Stomach (tissue), 9 donors: ENCODE results near the gene KLF18. TPM values are rescaled to one million over a fixed set of nuclear protein-coding genes. Genes with fewer than 3 reads are reported as not detected.

Experiments
- DNase-seq, 2 donors: peaks; one replicate each; pipeline versions ENCODE4 v3.0.0 to v3.0.0-alpha.2; 2013 to 2019
- H3K27ac ChIP-seq, 5 donors: fragments of 200-600 bp in 4 of 5; sonication (generic) in 4 of 5; one replicate each; pipeline ENCODE4 v1.5.1; 2013 to 2019; ENCODE audit warnings: mild to moderate bottlenecking in 1 of 5, moderate library complexity in 1 of 5
- H3K27me3 ChIP-seq, 3 donors: fragments of 200-600 bp; sonication (generic); one replicate each; pipeline ENCODE4 v1.5.1; 2017 to 2019; ENCODE audit warnings: mixed run types in 1 of 3
- H3K36me3 ChIP-seq, 4 donors: fragments of 200-600 bp; sonication (generic); 1 replicate in 3 of 4; 2 replicates in 1 of 4; pipeline ENCODE4 v1.5.1; 2016 to 2019
- H3K4me1 ChIP-seq, 4 donors: fragments of 200-600 bp; sonication (generic); one replicate each; pipeline ENCODE4 v1.5.1; 2016 to 2019
- H3K4me3 ChIP-seq, 4 donors: fragments of 200-600 bp; sonication (generic) in 3 of 4; one replicate each; pipeline ENCODE4 v1.5.1; 2016 to 2019; ENCODE audit warnings: mild to moderate bottlenecking in 1 of 4
- H3K9me3 ChIP-seq, 4 donors: fragments of 200-600 bp; sonication (generic); one replicate each; pipeline ENCODE4 v1.5.1; 2016 to 2019
- EP300 ChIP-seq: sonication (generic); formaldehyde crosslinking; IDR thresholded peaks from one replicate; pipeline ENCODE4 v1.6.1; 2017; ENCODE audit warnings: antibody characterized with exemption
- POLR2A ChIP-seq, 4 donors: fragments of 450-650 bp; IDR thresholded peaks; one replicate each; pipeline ENCODE4 v1.6.1; 2016; ENCODE audit warnings: antibody characterized with exemption in 4 of 4, control low read depth in 2 of 4, mild to moderate bottlenecking in 1 of 4, moderate library complexity in 1 of 4
- POLR2AphosphoS5 ChIP-seq, 3 donors: sonication (generic); formaldehyde crosslinking; IDR thresholded peaks; one replicate each; pipeline ENCODE4 v1.6.1; 2016; ENCODE audit warnings: antibody characterized with exemption in 3 of 3
- WGBS, 5 donors: extraction: QIAGEN DNeasy Blood & Tissue Kit in 3 of 5; methylation state at CpG; one replicate each; pipeline versions ENCODE4 v1.1.5 to v1.1.7; 2013 to 2018; 5-methylcytosine and 5-hydroxymethylcytosine counted together
- intact Hi-C: fragments of 100-400 bp; cut with DNase I; formaldehyde crosslinking; loops from one replicate; pipeline ENCODE4 v1.15.1; 2023; ENCODE audit warnings: low total_unique reads
- polyA plus RNA-seq, 3 donors: library from polyadenylated mRNA; stranded (reverse); fragments of 200-250 nt; gene quantifications; one replicate each; pipeline ENCODE4 v1.2.3, GENCODE V29; 2013
- small RNA-seq, 4 donors: library from RNA; depleted of rRNA; stranded (forward); fragments of <200 nt; gene quantifications; one replicate each; pipeline ENCODE3, GENCODE V24; 2016
- total RNA-seq, 5 donors: library from RNA; depleted of rRNA; stranded (reverse); fragments of >200 nt; gene quantifications; one replicate each; pipeline versions ENCODE4 v1.1.0 to v1.2.3, GENCODE V29; 2014 to 2016
- TF ChIP-seq, protein P1 (sequence below), 7 experiments: fragments of 450-650 bp in 4 of 7; fragments of 200-600 bp in 3 of 7; sonication (generic) in 3 of 7; IDR thresholded peaks; one replicate each; pipeline ENCODE4 v1.5.1; 2016 to 2019; ENCODE audit warnings: antibody characterized with exemption in 7 of 7, control low read depth in 2 of 7, mild to moderate bottlenecking in 1 of 7
- donor health status: healthy with polysubstance abuse.
- donor health status: Bipolar disorder and iron deficiency.
- donor health status: healthy.

Gene KLF18
- total and polyA plus RNA-seq, 8 donors: not detected

- Histone ChIP-seq H3K27me3 (peaks cover 0 to 11% (median 0%) of the 10 kb centered on the region in 3 donors), H3K36me3 (no peaks in the 10 kb centered on the region), H3K9me3 (peaks cover 0 to 17% (median 8%) of the 10 kb centered on the region in 4 donors), H3K4me3 (no peak overlapping the region), H3K27ac (no peak overlapping the region), H3K4me1 (no peaks in the 10 kb centered on the region)
- 75 to 87% (median 87%) methylated on average over 2 of the region's 2 CpGs for WGBS, 5 donors
- DNase-seq: no peak
- intact Hi-C loops: no loop called here
- TF ChIP-seq POLR2AphosphoS5 (IDR thresholded peaks at IDR 0.05) (no peak), EP300 (no peak), POLR2A (IDR thresholded peaks at IDR 0.05) (no peak)
- TF ChIP-seq, protein P1, sequence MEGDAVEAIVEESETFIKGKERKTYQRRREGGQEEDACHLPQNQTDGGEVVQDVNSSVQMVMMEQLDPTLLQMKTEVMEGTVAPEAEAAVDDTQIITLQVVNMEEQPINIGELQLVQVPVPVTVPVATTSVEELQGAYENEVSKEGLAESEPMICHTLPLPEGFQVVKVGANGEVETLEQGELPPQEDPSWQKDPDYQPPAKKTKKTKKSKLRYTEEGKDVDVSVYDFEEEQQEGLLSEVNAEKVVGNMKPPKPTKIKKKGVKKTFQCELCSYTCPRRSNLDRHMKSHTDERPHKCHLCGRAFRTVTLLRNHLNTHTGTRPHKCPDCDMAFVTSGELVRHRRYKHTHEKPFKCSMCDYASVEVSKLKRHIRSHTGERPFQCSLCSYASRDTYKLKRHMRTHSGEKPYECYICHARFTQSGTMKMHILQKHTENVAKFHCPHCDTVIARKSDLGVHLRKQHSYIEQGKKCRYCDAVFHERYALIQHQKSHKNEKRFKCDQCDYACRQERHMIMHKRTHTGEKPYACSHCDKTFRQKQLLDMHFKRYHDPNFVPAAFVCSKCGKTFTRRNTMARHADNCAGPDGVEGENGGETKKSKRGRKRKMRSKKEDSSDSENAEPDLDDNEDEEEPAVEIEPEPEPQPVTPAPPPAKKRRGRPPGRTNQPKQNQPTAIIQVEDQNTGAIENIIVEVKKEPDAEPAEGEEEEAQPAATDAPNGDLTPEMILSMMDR (IDR thresholded peaks at IDR 0.05): no peak
Observed at GRCh38 chr1:44094047-44094446, 47.4 kb downstream of the KLF18 start.

- Histone ChIP-seq H3K36me3 (no peaks in the 10 kb centered on the region), H3K27ac (no peak overlapping the region), H3K9me3 (peaks cover 0 to 17% (median 8%) of the 10 kb centered on the region in 4 donors), H3K27me3 (peaks cover 0 to 21% (median 0%) of the 10 kb centered on the region in 3 donors), H3K4me3 (no peak overlapping the region), H3K4me1 (no peaks in the 10 kb centered on the region)
- intact Hi-C loops: no loop called here
- TF ChIP-seq POLR2AphosphoS5 (IDR thresholded peaks at IDR 0.05): no peak
- TF ChIP-seq EP300: no peak
- TF ChIP-seq, protein P1 (IDR thresholded peaks at IDR 0.05): no peak
- no peak for TF ChIP-seq POLR2A (IDR thresholded peaks at IDR 0.05)
- no peak for DNase-seq
- WGBS, 5 donors: 58 to 64% (median 62%) methylated on average over 10 of the region's 10 CpGs
Observed at GRCh38 chr1:44090429-44091252, 50.8 kb downstream of the KLF18 start.

- no peak overlapping the region for H3K27ac ChIP-seq
- peak in 1 of 2 donors; percentile 21 for DNase-seq
- H3K4me3 ChIP-seq: no peak overlapping the region
- WGBS, 5 donors: 61 to 77% (median 71%) methylated on average over 12 to 13 of the region's 13 CpGs
- peaks cover 0 to 12% (median 8%) of the 10 kb centered on the region in 4 donors for H3K9me3 ChIP-seq
- TF ChIP-seq POLR2AphosphoS5 (IDR thresholded peaks at IDR 0.05) (no peak), EP300 (no peak), POLR2A (IDR thresholded peaks at IDR 0.05) (no peak)
- TF ChIP-seq, protein P1 (IDR thresholded peaks at IDR 0.05): no peak
- H3K4me1 ChIP-seq: no peaks in the 10 kb centered on the region
- H3K27me3 ChIP-seq: peaks cover 0 to 21% (median 0%) of the 10 kb centered on the region in 3 donors
- H3K36me3 ChIP-seq: no peaks in the 10 kb centered on the region
- intact Hi-C loops: no loop called here
Observed at GRCh38 chr1:44089371-44090048, 51.9 kb downstream of the KLF18 start.

Small RNAs within 50 kb of the gene (small RNA-seq; reads per million reads assigned to genes)
- gene AL035417.1 (0 reads per million in 4 donors), gene OOSP1P1 (0 reads per million in 4 donors), gene RF00019 (0 reads per million in 4 donors), gene RN7SL479P (0 reads per million in 4 donors)

Other genes with a start within 250 kb of the KLF18 start
- 1 to 10 TPM in 2 of 5 donors, not detected in 3; 1.2 to 4.0 TPM for gene ARTN, start 207.8 kb downstream of the KLF18 start, total RNA-seq
- 1 to 10 TPM in 1 of 3 donors, under 1 TPM in 1, not detected in 1; 0.44 to 4.8 TPM for gene ARTN, start 207.8 kb downstream of the KLF18 start, polyA plus RNA-seq
- 10 to 100 TPM in 3 of 5 donors, 1 to 10 TPM in 2; 6.2 to 54.5 (median 15.9) TPM for gene IPO13, start 194.7 kb downstream of the KLF18 start, total RNA-seq
- gene IPO13, start 194.7 kb downstream of the KLF18 start, polyA plus RNA-seq: 10 to 100 TPM; 14.2 to 26.5 (median 22.6) TPM
- 10 to 100 TPM in 4 of 5 donors, 1 to 10 TPM in 1; 6.4 to 93.2 (median 26.8) TPM for gene DPH2, start 171.6 kb downstream of the KLF18 start, total RNA-seq
- gene DPH2, start 171.6 kb downstream of the KLF18 start, polyA plus RNA-seq: 10 to 100 TPM; 10.2 to 13.7 (median 11.6) TPM
- 100 to 1,000 TPM in 1 of 5 donors, 10 to 100 TPM in 4; 32.1 to 142 (median 85.2) TPM for gene ATP6V0B, start 166.7 kb downstream of the KLF18 start, total RNA-seq
- 100 to 1,000 TPM in 2 of 3 donors, 10 to 100 TPM in 1; 94.7 to 188 (median 162) TPM for gene ATP6V0B, start 166.7 kb downstream of the KLF18 start, polyA plus RNA-seq
- 10 to 100 TPM; 15.2 to 30.9 (median 23.8) TPM for gene B4GALT2, start 162.4 kb downstream of the KLF18 start, total RNA-seq
- 10 to 100 TPM; 19.9 to 37.4 (median 21.3) TPM for gene B4GALT2, start 162.4 kb downstream of the KLF18 start, polyA plus RNA-seq
- 10 to 100 TPM in 2 of 5 donors, 1 to 10 TPM in 3; 1.2 to 32.4 (median 6.7) TPM for gene CCDC24, start 150.0 kb downstream of the KLF18 start, total RNA-seq
- gene CCDC24, start 150.0 kb downstream of the KLF18 start, polyA plus RNA-seq: 10 to 100 TPM in 2 of 3 donors, 1 to 10 TPM in 1; 5.3 to 16.7 (median 14.6) TPM
- gene SLC6A9, start 110.2 kb downstream of the KLF18 start, total RNA-seq: 10 to 100 TPM in 1 of 5 donors, 1 to 10 TPM in 3, not detected in 1; 1.3 to 40.8 (median 1.9) TPM
- gene SLC6A9, start 110.2 kb downstream of the KLF18 start, polyA plus RNA-seq: 1 to 10 TPM; 1.1 to 5.7 (median 4.3) TPM
- not detected for gene KLF17, start 22.8 kb downstream of the KLF18 start, total RNA-seq
- under 1 TPM in 1 of 3 donors, not detected in 2; 0.25 TPM for gene KLF17, start 22.8 kb downstream of the KLF18 start, polyA plus RNA-seq
- 100 to 1,000 TPM in 1 of 5 donors, 10 to 100 TPM in 4; 29.7 to 141 (median 90.6) TPM for gene DMAP1, start 71.8 kb upstream of the KLF18 start, total RNA-seq
- gene DMAP1, start 71.8 kb upstream of the KLF18 start, polyA plus RNA-seq: 10 to 100 TPM; 35.2 to 65.1 (median 49.7) TPM
- 100 to 1,000 TPM in 1 of 5 donors, 10 to 100 TPM in 4; 18.7 to 110 (median 30.1) TPM for gene ERI3, start 213.6 kb upstream of the KLF18 start, total RNA-seq
- gene ERI3, start 213.6 kb upstream of the KLF18 start, polyA plus RNA-seq: 10 to 100 TPM; 27.1 to 35.9 (median 30.1) TPM